IPS-NIHi7 (cell line): ENCODE measurements around the gene ITGB4.

Source experiments
- DNase-seq: peaks from one replicate; pipeline ENCODE4 v3.0.0; 2012; ENCODE audit warnings: mixed read lengths; ENCODE audit errors: extremely low spot score

ITGB4 gene

GRCh38 chr17:75720656-75721462 is at the start of gene ITGB4:
Gene ITGB4 (plus strand): TSS chr17:75721459. CDS start chr17:75724704, 3,245 bp downstream.
- DNase-seq: peak; percentile 93

DNA sequence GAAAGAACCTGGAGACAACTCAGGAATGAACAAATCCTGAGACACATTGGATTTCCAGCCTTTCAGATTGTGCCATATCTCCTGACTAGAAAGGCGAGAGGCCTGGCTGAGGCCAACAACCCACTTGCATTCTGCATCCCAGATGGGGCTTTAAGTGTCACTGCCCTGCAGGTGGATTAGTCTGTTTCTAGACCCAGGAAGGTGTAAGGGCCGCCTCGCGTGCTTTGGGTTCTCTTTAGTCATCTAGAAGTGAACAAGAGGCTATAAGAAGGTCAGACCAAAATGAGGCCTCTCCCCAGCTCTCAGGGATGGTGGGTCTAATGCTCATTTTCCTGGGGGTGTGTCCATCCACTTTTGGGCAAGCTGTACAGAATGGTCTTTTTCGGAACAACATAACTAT is 49.2 kb upstream of the ITGB4 start:
- DNase-seq: no peak

- no peak for DNase-seq
These were observed 47.8 kb upstream of the ITGB4 start for GRCh38 chr17:75673487-75673886.

- no peak for DNase-seq
These were observed 44.8 kb upstream of the ITGB4 start for GRCh38 chr17:75676461-75676860.

DNA sequence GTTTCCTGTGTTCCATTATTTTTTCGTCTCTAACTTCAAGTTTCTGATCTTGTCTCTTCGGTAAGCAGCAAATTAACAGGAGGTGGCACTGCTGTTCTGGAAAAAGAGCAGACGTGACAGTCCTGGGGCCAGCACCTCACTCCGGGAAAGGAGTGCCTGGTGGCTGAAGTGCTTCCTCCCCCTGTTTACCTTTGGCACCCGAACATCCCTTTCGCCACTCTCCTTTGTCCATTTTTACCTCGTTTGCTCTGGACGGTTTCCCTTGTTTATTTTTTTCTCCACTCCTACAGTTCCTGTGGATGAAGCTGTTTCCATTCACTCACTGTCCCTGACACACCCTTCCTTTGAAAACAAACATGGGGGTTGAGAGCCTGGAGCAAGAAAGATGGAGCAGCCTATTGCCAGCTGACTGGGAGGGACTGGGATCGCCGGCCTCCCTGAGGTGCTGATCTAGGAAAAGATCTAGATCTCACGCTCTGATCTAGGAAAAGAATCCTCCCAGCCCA is 41.5 kb upstream of the ITGB4 start:
- no peak for DNase-seq

- no peak for DNase-seq
These were observed 40.8 kb upstream of the ITGB4 start for GRCh38 chr17:75680431-75680830.

- no peak for DNase-seq
These were observed 40.0 kb upstream of the ITGB4 start for GRCh38 chr17:75681289-75681688.

- no peak for DNase-seq
These were observed 37.7 kb upstream of the ITGB4 start for GRCh38 chr17:75683583-75683982.

DNA sequence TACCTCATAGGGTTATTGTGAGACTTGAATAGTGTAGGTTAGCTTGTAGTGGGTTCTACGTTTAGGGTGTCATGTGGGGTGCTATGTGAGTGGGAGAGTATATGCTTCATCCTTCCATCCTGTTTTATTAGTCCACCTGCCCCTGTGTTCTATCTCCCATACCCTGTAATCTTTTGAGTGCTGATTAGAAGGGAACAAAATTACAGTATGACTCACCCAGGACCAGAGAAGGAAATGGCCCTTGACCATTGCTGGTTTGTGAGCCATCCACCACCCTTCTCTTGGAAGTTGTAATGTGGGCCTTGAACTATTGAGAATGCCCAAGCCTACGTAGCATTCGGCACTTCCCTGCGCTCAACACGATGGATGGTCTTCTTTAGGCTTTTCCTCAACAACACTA is 37.0 kb upstream of the ITGB4 start:
- no peak for DNase-seq

DNA sequence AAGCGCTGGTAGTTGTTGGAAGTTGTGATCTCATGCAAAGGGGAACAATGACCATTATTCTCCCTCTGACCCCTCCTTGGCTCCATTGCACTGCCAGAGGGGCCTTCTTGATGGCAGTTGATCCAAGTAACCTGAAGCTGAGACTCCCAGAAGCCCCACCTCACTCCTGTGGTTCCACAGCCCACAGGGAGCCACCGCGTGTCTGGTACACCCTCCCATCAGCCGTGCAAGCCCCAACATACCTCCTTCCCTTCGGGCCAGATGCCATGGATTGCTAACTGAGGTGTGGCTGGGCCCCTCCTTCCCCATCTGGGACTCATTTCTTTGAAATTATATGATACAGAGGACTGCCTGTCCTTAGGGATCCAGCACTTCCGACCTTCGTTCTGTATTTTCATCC is 36.3 kb upstream of the ITGB4 start:
- DNase-seq: no peak

- no peak for DNase-seq
These were observed 35.8 kb upstream of the ITGB4 start for GRCh38 chr17:75685499-75685898.

GRCh38 chr17:75688209-75688825 is 32.9 kb upstream of the ITGB4 start:
- no peak for DNase-seq

- DNase-seq: no peak
These were observed 31.8 kb upstream of the ITGB4 start for GRCh38 chr17:75689441-75689873.

GRCh38 chr17:75691371-75691791 is 29.9 kb upstream of the ITGB4 start:
- no peak for DNase-seq

GRCh38 chr17:75691801-75692626 is 29.2 kb upstream of the ITGB4 start:
- DNase-seq: no peak

DNA sequence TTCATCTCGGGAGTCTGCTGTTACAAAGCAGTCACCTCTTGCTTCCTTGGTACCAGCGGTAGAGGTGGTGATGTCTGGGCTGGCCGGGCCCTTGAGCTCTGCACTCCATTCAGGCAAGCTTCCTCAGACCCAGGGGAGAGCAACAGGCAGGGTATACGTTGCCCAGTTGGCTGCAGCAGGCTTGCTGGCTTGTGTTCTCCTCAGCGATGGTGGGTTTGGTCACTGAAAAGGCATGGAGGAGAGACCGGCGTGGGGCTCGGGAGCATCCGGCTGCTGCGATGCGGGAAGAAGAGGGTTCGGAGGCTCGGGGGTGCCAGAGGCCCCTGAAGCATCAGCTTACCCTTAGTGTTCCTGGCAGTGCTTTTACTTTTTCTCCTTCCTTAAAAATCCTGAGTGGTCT is 28.3 kb upstream of the ITGB4 start:
- no peak for DNase-seq

DNA sequence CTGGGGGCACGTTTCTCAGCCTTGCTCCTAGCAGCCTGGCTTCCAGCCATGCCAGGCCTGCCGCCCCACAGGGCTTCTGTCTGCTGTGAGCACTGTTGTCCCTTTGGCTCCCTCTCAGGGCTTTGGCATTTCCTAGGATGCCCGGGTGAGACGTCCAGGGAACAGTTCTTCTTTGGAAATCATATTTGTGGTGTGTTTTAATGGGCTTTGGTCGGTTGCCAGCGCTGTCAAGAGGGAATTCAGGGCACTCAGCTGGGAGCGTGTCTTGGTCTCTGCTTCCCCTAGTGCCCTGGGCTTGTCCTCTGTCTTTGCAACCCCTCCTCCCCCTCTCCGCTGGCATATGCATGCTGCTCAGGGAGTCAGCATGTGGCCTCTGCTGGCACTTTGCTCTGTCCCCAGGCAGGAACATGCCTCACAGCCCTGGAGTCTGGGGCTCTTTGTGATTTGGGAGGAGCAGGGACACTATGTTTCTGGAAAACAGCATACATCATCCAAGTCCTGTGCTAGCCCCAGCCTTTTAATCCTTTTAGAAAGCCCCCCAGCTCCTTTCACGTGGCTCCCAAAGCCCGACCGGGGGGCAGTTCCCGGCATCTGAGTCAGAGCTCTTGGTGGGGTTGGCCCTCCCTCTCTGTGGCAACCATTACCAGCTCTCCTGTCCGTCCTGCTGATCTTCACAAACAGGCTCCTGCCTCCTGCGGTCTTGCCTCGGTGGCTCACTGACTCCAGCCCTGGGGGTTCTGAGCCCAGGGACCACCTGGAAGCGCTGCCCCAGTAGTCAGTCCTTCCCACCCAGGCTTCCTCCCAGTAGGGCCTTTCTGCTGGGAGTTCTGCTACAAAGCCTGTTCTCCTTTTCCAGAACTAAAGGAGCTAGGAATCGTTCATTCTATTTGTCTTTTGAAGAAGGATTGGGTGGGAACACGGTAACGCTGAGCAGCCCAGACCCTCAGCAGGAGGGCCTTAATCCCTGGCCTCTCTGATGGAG is 27.5 kb upstream of the ITGB4 start:
- peak; percentile 73 for DNase-seq

DNA sequence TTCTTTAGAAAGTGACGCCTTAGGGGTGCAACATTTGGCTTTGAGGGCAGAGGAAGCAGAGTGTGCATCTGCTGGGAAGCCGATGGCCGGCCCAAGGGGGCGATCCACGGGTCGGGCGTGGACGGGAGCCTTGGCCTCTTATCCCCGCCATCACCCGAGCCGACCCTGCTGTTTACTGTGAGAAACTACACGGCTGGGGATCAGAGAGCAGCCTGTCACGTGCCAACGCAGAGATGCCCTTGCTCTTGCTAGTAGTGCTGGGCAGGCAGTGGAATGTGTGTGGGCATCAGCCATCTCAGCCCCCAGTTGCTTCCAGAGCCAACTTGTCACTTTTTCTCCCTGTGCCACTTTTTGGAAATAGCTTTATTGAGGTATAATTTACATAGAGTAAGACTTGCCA is 26.7 kb upstream of the ITGB4 start:
- DNase-seq: no peak

- DNase-seq: no peak
These were observed 26.0 kb upstream of the ITGB4 start for GRCh38 chr17:75695141-75695829.

DNA sequence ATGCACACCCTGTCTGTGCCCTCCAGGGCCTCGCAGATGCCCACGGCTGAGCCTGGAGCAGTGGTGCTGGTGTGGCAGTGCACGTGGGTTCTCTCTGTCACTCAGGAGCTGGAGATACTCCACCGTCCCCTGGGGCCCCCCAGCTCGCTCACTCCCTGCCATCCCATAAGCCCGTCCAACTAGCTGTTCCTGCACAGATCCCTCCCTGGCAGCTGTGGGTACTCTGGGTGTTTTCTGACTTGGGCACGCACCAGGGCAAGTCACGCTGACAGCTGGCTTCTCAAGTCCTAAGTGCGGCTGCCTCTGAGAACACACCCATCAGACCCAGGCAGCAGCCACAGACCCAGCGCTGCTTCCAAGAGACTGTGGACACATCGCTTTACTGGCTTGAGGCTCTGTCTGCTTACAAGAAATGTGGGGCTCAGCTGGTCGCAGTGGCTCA is 25.4 kb upstream of the ITGB4 start:
- DNase-seq: no peak
